Fibroblast of peridontal ligament (primary cell): Measurements from ENCODE around the gene NOS1AP.
"Not testable (repeated sequence)": the region's sequence is repeated elsewhere in the genome, so short reads cannot be mapped to it uniquely, and the experiment has no call there.

Experiments used
- DNase-seq: peaks from one replicate; pipeline ENCODE4 v3.0.0-alpha.2; 2010; ENCODE audit errors: extremely low read depth

NOS1AP gene

GRCh38 chr1:162069334-162070093, at the start of gene NOS1AP:
TSS of gene NOS1AP (plus strand) at chr1:162069691. CDS start at chr1:162070178, 487 bp downstream.
- DNase-seq = no peak

- DNase-seq = peak; percentile 78
Observed at GRCh38 chr1:162020150-162020549, 49.3 kb upstream of the NOS1AP start.

GRCh38 chr1:162021124-162021523, 48.4 kb upstream of the NOS1AP start:
- DNase-seq = peak; percentile 43

- no peak for DNase-seq
Observed at GRCh38 chr1:162022626-162023025, 46.9 kb upstream of the NOS1AP start.

GRCh38 chr1:162023181-162023546, 46.3 kb upstream of the NOS1AP start:
- DNase-seq = no peak

- peak; percentile 88 for DNase-seq
Observed at GRCh38 chr1:162023547-162024501, 45.7 kb upstream of the NOS1AP start, which contains the start of gene OLFML2B. TSS of gene OLFML2B (minus strand) at chr1:162023869. CDS start at chr1:162023430, 439 bp downstream.

GRCh38 chr1:162025541-162025940, 44.0 kb upstream of the NOS1AP start:
- DNase-seq = no peak

- DNase-seq = peak; percentile 60
Observed at GRCh38 chr1:162026881-162027280, 42.6 kb upstream of the NOS1AP start.

- DNase-seq = no peak
Observed at GRCh38 chr1:162028726-162029125, 40.8 kb upstream of the NOS1AP start.

- DNase-seq = no peak
Observed at GRCh38 chr1:162029157-162029556, 40.3 kb upstream of the NOS1AP start.

- no peak for DNase-seq
Observed at GRCh38 chr1:162030759-162031280, 38.7 kb upstream of the NOS1AP start.

- no peak for DNase-seq
Observed at GRCh38 chr1:162033428-162033827, 36.1 kb upstream of the NOS1AP start.

- no peak for DNase-seq
Observed at GRCh38 chr1:162035241-162035640, 34.2 kb upstream of the NOS1AP start.

GRCh38 chr1:162036163-162036562, 33.3 kb upstream of the NOS1AP start:
- peak; percentile 82 for DNase-seq

- no peak for DNase-seq
Observed at GRCh38 chr1:162038624-162039023, 30.9 kb upstream of the NOS1AP start.

GRCh38 chr1:162040001-162040400, 29.5 kb upstream of the NOS1AP start:
- no peak for DNase-seq

GRCh38 chr1:162040657-162041056, 28.8 kb upstream of the NOS1AP start:
- DNase-seq = peak; percentile 64

- DNase-seq = no peak
Observed at GRCh38 chr1:162042361-162042760, 27.1 kb upstream of the NOS1AP start.

- no peak for DNase-seq
Observed at GRCh38 chr1:162046921-162047320, 22.6 kb upstream of the NOS1AP start.

- DNase-seq = not testable (repeated sequence)
Observed at GRCh38 chr1:162053949-162054348, 15.5 kb upstream of the NOS1AP start.

- peak; percentile 55 for DNase-seq
Observed at GRCh38 chr1:162055062-162055461, 14.4 kb upstream of the NOS1AP start.

- DNase-seq = peak; percentile 70
Observed at GRCh38 chr1:162056043-162056442, 13.4 kb upstream of the NOS1AP start.
